ENCODE data around the gene NOP16.

DNA sequence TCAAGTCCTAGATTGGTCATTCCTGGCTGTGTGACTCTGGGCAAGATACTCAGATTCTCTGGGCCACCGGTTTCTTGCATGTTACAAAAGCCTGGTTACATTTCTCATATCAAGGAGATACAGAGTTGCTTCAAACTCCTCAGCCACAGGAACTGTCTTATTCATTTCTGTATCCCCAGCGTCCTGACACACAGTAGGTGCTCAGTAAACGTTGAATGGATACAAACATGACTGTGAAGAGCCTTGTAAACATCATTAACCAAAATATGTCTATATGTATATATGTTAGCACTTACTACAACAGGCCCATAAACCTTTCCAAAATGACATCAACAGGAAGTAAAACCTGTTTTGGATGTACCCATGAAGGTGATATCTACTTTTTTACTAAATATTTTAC is 26.3 kb upstream of the NOP16 start:
- TF ChIP-seq CTCF (IDR thresholded peaks at IDR 0.05) (no peak), POLR2A (IDR thresholded peaks at IDR 0.05) (no peak)
